ENCODE data around the gene XRCC2.

DNA sequence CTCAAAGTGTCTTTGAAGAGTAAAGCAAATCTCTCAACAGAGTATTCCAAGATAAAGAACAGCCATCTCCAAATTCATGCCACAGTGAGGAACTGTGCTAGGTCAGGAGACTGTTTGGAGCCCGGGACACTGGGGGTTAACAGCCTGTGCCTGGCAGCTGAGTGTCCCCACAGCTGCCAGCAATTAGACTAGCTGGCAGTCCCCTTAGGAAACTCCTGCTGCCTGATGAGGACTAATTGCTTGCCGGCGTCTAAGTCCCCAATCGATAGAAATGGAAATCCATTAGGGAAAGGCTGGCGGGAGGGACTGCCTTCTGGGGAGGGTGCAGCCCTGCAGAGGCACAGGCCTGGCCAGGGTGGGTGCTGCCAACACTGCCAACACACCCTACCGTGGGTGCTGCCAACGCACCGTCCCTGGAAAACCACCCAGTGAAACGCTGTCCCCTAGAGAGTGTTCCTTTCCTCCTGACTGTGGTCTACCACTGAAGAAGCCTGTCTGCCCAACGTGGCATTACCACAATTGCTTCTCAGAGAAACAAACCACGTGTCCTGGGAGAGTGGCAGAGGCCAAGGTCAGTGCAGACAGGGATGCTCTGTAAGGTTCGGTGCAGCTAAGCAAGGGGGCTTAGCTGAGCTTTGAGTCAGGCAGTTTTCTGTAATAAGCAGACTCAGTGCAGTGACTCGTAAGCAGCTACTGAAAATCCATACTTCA lies 60.8 kb downstream of the XRCC2 start:
- TF ChIP-seq, protein P1, sequence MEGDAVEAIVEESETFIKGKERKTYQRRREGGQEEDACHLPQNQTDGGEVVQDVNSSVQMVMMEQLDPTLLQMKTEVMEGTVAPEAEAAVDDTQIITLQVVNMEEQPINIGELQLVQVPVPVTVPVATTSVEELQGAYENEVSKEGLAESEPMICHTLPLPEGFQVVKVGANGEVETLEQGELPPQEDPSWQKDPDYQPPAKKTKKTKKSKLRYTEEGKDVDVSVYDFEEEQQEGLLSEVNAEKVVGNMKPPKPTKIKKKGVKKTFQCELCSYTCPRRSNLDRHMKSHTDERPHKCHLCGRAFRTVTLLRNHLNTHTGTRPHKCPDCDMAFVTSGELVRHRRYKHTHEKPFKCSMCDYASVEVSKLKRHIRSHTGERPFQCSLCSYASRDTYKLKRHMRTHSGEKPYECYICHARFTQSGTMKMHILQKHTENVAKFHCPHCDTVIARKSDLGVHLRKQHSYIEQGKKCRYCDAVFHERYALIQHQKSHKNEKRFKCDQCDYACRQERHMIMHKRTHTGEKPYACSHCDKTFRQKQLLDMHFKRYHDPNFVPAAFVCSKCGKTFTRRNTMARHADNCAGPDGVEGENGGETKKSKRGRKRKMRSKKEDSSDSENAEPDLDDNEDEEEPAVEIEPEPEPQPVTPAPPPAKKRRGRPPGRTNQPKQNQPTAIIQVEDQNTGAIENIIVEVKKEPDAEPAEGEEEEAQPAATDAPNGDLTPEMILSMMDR (conservative IDR thresholded peaks at IDR 0.05; ENCODE audit: low read length), result no peak
- no peak for TF ChIP-seq EZH2phosphoT487 (IDR thresholded peaks at IDR 0.05; ENCODE audit: borderline replicate concordance, low read depth, low read length)

All from OCI-LY7 (cell line).